Activated CD4-positive, alpha-beta T cell treated with anti-CD3 and anti-CD28 coated beads, Interleukin-2, Interleukin-4, amounts not matched to agents 100 ng/mL and 50 ng/mL, durations not matched to agents 16 hours and 8 hours (primary cell): ENCODE data around the gene ANKLE1.
A peak's percentile ranks its signal among the peaks of the same experiment; 100 is the strongest.
"Not testable (repeated sequence)": the region's sequence is repeated elsewhere in the genome, so short reads cannot be mapped to it uniquely, and the experiment has no call there.

Source experiments
- DNase-seq: peaks from one replicate; pipeline ENCODE4 v3.0.0-alpha.2; 2020; ENCODE audit warnings: low spot score

ANKLE1 gene

DNA sequence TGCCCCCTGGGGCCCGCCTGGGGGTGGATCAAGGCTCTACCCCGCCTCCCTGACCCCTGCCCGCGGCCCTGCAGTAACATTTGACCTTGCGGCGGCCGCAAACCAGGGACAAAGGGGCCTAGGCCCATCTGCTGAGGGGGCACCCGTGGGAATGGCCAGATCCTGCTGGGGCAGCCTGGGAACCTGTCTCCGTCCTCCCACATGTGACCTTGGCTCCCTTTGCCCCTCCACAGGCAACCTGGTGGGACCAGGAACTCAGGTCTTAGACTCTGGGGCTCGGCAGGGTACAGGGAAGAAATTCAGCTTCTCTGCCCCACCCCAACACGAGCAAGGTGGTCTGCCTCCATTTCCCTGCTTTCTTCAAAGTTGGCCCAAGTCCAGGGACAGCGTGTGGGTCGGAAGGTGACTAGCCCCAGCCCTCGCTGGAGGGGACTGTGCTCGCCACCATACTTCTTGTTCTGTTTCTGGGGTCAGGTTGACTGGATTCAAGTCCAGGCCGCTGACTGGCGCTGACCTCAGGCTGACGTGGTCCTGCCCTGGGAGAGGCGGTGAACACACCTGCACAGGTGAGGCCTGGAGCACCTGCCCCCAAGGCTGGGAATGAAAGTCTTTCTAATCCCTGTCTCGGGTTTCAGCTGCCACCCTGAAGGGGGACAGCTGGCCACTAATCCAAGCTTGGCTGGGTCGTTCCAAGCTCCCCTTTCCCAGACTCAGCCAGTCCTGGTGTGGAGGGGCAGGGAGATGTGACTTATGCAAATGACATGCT, 33.5 kb upstream of the ANKLE1 start:
- DNase-seq, result no peak

DNA sequence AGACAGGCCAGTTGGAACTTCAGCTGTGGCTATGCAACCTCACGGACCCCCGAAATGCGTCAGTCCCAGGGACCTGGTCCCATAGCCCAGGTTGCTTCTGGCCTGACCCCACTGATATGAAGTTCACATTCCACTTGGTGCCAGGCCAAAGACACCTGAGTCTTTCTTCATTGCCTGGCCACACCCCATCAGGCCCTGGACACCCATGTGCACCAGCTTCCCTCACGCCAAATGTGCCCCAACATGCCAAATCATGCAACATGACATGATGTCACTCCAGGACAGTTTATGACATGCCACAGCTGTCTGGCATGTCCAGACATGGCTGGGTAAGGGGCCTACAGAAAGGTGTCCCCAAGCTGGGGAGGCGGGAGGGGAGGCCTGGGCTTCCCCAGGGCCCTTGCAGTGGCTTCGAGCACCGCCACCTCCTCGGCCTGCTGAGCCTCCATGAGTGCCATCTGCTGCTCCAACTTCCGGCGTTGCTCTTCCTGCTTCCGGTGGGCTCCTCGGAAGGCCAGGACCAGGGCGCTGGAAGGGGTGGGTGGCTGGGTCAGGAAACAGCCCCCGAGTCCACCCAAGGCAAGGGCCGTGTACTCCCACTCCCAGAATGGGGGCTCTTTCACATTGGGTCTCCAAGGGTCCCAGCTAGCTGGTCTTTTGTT, 31.7 kb upstream of the ANKLE1 start:
- DNase-seq, result no peak

DNA sequence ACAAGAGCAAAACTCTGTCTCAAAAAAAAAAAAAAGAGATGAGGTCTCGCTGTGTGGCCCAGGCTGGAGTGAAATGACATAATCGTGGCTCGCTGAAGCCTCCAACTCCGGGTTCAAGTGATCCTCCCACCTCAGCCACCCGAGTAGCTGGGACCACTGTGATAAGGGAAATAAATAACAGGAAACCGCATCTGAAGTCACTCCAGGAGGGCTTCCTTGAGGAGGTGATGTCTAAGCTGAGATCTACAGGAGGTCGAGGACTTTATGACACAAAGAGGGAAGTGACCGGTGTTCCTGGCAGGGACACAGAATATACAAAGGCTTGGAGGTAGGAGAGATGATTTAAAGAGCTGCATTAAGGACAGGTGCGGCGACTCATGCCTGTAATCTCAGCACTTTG, 27.1 kb upstream of the ANKLE1 start:
- DNase-seq, result no peak

DNA sequence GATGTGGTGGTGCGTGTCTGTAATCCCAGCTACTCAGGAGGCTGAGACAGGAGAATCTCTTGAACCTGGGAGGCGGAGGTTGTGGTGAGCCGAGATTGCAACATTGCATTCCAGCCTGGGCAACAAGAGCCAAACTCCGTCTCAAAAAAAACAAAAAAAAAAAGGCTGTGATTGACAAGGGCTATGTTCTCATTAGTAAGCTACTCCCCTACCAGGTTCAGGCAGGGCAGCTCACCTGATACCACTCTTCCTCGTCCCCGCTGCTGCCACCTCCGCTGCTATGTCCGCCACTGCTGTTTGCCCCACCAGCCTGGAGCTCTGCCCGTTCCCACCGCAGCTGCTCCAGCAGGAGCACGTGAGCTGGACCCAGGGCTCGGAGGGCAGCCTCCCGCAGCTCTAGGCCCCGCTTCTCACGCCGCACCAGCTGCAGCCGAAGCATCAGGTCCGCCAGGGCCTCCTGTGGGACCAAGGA, 26.5 kb upstream of the ANKLE1 start:
- DNase-seq, result no peak

DNA sequence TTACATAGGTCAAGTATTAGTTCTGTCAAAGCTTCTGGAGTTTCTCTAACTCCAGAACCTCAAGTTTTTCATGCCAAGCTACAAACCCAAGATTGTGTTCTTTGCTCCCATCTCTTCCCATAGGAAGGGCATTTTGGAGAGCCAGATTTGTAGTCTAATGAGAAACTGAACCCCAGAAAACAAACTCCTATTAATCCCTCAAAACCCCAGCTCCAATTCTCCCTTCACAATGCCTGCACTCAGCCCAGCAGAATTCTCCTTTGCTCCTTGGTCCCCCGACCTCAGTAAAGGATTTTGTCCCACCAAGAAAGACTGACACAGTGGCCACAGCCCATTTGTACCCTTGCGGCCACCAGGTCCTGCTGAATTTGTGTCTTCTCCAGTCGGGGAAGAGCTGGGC, 25.6 kb upstream of the ANKLE1 start:
- DNase-seq, result no peak

DNA sequence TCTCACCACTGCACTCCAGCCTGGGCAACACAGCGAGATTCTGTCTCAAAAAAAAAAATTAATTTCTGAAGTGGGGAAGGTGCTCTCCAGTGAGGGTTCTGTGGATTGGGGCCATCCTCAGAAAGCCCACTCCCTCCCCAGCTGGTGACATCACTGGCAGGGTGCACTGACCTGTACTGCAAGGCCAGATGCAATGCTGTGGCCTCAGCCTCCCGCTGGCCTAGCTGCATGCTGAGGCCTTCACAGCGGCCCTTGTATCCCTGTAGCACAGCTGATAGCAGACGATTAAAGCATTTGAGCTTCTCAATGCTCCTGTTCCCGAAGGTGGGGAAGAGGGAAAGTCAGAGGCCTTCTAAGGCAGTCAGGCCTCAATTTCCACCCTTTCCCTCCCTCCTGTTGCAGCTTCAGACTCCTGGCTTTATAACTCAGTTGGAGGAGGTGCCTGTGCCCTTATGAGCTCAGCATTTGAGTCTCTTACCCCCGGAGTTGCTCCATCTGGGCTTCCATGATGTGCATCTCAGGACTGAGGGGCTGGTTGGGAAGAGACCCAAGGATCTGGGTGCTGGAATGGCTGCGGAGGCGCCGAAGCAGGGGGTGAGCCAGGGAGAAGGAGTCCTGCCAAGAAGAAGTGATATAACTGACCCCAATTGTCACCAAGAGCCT, 22.5 kb upstream of the ANKLE1 start:
- DNase-seq, result no peak

DNA sequence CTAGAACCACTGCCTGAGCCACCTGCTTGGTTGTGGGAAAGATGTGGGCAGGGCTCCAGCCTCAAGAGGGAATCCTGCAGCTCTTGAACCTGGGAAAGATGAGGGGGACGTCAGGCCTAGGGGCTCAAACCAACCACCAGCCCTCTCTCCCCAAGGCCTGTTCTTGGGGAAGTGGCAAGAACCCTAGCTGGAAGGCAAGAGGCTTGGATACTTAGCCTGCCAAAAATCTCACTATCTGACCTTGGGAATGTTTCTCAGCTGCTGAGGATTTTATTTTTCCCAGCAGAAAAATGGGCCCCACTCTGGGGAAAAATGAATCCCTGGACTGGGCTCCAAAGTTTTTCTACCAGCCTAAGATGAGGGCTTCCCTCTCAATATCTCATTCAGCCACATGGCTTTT, 21.8 kb upstream of the ANKLE1 start:
- no peak for DNase-seq

DNA sequence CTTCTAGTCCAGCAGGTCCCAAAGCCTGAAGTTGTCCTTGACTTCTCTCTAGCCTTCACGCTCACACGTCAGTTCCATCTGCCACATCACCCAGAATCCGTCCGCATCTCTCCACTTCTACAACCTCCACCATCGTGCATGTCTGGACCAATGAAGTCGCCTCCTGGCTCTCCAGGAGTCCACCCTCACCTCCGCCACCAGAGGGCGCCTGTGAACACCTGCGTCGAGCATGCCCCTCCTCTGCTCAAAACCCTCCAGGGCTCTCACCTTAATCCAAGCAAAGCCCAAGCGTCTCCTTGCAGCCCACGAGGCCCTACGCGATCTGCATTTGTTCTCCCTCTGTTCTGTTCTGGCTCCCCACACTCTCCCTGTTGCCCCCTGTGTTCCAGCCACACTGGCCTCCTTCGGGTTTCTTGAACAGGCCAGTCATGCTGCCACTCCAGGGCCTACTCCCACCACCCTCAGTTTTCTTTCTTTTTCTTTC, 20.8 kb upstream of the ANKLE1 start:
- DNase-seq, result peak; percentile 94

DNA sequence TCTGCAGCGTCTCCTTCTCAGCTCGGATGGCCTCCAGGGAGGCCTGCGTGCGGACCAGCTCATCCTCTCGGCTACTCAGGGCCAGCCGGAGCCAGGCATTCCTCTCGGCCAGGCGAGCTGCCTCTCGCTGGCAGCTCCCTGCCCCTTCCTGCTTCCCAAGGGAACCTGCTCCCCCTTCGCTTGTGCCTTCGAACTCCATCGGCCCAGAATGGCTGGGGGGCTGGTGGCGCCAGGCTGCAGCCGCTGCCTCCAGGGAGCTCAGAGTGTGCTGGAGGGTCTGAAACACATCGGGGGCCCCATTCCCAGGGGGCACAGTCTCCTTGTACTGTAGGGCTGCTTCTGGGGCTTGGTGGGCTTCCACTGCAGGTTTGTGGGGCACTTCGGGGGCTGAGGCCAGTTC, 19.1 kb upstream of the ANKLE1 start:
- DNase-seq, result no peak

DNA sequence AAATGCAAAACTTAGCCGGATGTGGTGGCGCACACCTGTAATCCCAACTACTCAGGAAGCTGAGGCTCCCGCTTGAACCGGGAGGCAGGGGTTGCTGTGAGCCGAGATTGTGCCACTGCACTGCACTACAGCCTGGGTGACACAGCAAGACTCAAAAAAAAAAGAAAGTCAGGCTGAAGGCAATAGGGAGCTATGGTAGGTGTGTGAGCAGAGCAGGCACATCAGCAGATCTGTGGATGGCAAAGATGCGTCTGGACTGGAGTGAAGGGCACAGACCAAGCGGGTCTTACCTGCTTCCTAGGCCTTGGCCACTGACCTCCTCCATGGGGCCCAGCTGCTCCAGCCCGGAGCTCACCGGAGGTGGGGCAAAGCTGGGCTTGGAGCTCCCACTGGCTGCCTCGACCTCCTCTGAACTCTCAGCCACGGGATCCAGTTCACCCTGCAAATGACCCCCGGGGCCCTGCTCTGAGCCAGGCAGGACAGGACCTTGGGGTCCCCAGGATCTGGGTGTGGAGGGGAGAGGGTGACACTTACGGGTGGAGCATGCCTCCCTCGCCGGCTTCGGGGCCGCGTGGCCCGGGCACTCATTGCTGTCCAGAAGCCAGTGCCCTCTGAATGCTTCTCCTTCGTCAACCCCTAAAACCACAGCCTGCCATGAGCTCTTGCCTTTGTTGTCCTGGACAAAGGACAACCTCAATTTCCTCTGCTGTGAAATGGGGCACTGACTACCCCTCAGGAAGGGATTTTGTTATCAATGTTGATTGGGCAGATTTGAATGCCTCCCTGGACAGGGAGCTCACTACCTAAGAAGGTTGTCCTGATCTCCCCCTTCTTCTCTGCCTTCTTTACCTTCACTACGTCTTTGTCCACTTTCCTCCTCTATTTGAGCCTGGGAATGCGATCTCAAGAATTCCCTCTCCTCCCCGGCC, 17.7 kb upstream of the ANKLE1 start:
- no peak for DNase-seq

DNA sequence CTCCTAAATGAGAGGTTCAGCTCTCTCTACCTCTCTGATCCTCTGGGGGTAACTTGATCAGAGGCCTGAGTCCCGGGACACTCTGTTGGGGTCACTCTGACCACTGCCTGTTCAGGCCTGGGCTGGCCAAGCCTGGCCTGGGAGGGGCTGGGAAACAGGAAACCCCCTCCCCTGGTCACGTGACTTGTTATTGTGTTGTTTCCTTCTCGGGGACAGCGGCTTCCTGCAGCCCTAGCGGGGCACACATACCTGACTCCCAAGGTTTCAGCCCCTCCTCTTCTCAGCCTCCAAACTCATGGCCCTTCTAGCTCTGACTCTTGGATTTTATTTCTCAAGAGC, 17.1 kb upstream of the ANKLE1 start, which contains the start of gene USHBP1:
Gene USHBP1, minus strand, starts transcription at position 105 of the 339 bp plus-strand sequence. CDS start 446 bp downstream, outside the sequence.
- no peak for DNase-seq

DNA sequence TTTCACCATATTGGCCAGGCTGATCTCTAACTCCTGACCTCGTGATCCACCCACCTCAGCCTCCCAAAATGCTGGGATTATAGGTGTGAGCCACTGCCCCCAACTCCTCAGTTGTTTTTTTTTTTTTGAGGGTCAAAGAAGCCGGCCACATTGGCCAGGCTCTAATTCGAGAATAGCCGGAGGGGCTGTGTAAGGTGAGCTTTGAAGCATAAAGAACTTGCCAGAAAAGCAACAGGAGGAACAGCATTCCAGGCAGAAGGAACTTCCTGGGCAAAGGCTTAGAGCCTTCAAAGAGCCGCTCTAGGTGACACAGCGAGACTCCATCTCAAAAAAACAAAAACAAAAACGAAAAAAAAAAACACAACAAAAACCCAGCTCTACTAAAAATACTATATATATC, 15.7 kb upstream of the ANKLE1 start:
- DNase-seq, result no peak

DNA sequence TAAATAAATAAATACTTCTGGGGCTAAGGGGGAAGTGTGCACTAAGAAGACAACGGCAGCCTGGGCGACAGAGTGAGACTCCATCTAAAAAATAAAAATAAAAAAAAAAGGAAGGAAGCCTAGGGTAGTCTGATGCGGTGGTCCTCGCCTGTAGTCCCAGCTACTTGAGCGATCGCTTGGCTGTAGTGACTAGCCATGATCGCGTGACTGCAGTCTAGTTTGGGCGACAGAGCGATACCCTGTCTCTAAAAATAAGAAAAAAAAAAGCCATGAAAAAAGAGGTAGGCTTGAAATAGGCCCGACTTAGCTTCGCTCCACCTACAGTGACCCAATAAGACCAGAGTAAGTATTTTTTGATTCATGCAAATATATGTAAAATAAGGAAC, 15.1 kb upstream of the ANKLE1 start:
- no peak for DNase-seq

DNA sequence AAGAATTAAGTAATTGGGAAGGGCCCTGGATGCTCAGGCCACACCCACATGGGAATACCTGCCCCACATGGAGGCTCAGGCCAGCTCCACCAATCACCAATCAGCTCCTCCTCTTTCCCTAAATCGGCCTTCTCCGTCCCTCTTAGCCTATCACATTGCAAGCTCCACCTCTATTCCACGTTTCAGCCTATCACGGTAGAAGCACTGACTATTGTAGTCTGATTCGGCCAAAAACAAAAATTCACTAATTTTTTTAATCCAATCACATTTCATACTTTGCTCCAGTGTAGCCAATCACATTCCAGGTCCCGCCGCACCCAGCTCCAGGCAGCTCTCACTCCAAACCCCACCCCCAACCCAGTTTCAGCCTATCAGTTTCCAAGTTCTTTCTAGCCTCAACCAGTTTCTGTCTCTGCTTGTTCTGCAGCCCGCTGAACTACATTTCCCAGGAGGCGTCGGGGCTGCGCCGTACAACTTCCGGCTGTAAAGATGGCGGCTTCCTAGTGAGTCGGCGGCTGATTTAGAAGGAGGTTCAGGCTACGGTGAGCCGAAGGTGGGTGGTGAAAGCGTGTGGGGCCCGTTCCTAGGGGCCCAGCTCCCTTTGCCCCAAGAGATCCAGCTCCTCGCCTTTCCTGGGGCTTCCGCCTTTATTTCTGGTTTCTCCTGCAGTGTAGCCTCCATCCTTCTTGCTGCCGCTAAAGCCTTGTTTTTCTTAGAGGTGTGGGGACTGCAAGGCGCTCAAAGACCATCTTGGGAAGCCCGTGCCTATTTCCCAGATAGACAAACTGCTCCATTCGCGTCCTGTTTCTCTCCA, 14.5 kb upstream of the ANKLE1 start, which contains the start of gene BABAM1:
Gene BABAM1, plus strand, starts transcription at position 469 of the 814 bp plus-strand sequence. CDS start 1,364 bp downstream, outside the sequence.
- peak; percentile 99 for DNase-seq

DNA sequence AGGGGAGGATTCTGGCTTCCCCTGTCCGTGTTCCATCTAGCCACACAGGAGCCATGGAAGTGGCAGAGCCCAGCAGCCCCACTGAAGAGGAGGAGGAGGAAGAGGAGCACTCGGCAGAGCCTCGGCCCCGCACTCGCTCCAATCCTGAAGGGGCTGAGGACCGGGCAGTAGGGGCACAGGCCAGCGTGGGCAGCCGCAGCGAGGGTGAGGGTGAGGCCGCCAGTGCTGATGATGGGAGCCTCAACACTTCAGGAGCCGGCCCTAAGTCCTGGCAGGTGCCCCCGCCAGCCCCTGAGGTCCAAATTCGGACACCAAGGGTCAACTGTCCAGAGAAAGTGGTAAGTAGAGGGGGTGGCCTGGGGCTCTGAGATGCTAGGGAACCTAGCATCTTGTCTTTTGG, 12.9 kb upstream of the ANKLE1 start:
- no peak for DNase-seq

DNA sequence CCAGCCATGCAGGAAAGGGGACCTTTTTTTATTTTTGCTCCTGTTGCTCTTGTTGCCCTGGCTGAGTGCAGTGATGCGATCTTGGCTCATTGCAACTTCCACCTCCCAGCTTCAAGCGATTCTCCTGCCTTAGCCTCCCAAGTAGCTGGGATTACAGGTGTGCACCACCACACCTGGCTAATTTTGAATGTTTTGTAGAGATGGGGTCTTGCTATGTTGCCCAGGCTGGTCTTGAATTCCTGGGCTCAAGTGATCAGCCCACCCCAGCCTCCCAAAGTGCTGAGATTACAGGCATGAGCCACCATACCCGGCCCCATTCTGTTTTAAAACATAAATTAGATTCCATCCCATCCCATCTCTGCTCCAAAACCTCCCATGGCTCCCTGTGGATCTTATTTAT, 6.8 kb upstream of the ANKLE1 start:
- not testable (repeated sequence) for DNase-seq

DNA sequence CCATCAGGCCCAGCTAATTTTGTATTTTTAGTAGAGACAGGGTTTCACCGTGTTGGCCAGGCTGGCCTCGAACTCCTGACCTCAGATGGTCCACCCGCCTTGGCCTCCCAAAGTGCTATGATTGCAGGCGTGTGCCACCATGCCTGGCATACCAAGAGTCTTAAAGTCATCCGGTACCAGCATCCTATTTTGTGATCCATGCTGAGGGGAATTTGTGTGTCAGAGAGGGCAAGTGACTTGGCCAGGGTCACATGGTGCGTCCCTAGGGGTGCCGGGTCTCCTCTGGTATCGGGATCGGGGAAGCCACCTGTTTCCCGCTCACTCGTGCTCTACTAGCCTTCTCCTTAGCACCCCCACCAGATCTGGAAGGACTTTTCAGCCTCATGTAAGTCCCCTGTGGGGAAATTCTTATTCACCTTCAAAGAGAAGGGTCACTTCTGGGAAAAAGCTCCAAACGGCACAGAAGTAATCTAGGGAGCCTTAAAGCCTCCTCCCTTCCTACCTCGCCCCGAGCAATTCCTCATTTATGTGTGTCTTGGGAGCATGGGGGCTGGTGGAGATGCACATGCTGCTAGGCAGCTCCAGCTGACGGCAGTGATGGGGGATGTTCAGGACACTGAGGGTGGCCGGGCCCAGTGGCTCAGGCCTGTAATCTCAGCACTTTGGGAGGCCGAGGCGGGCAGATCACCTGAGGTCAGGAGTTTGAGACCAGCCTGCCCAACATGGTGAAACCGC, 6.1 kb upstream of the ANKLE1 start:
- no peak for DNase-seq

DNA sequence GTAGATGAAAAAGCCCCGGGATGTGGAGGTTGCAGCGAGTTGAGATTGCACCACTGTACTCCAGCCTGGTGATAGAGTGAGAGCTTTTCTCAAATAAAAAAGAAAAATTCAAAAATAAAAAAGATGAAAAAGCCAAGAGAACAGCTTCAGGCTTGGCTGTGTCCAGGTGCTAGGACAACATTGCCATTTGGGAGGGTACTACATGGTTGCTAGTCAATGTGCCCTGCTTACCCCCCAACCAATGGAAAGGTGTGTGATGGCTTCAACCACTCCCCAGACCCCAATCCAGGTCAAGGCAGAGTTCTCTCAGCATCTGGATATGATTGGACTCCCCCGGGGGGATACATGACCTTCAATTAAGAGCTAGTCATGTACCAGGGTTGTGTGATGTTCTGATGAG, 2.3 kb upstream of the ANKLE1 start:
- no peak for DNase-seq

DNA sequence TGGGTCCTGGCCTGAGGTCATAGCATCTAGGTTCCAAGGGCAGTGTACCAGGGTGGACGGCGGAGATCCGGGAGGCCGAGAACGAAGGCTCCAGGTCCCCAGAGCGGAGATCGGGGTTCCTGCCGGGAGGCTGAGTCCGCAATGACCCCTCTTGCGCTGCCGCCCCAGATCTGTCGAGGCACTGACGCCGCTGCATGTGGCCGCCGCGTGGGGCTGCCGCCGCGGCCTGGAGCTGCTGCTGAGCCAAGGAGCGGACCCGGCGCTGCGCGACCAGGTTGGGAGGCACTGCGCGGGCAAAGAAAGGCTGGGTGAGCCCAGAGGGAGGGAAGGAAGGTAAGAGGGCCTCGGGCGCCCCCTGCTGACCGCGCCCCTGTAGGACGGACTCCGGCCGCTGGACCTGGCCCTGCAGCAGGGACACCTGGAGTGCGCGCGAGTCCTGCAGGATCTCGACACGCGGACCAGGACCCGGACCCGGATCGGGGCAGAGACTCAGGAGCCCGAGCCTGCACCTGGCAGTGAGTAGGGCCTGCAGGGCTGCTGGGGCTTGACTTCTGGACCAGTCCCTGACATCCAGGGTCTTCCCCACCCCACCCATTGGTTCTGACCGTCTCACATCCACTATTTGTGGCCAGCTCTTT, 906 bp downstream of the ANKLE1 start:
- DNase-seq, result peak; percentile 80
